Panc1 (cell line): ENCODE results near the gene STX18.

ENCODE experiments used
- CTCF ChIP-seq: fragments of 450-650 bp; IDR thresholded peaks from 2 replicates; pipeline ENCODE4 v1.5.1; 2017; ENCODE audit warnings: mild to moderate bottlenecking
- REST ChIP-seq, 2 experiments: IDR thresholded peaks; 2 replicates each; pipeline ENCODE4 v1.6.1; 2011 to 2012; ENCODE audit warnings: low read depth in 2 of 2, control low read depth in 1 of 2, low read length in 1 of 2, mild to moderate bottlenecking in 1 of 2, moderate library complexity in 1 of 2; ENCODE audit not compliant: insufficient read depth in 1 of 2

GRCh38 chr4:4425119-4425690, 116.6 kb downstream of the STX18 start:
- no peak for TF ChIP-seq CTCF
- TF ChIP-seq REST (IDR thresholded peaks at IDR 0.05; ENCODE audit: insufficient read depth in 1 of 2, low read depth in 2 of 2, low read length in 1 of 2), result no peak
